CD4-positive, alpha-beta T cell treated with Interleukin-6 for 4 hours (primary cell): ENCODE results near the gene TMEM125.

Experiments
- DNase-seq: peaks from one replicate; pipeline ENCODE4 v3.0.0-alpha.2; 2020; ENCODE audit warnings: mixed read lengths

The TMEM125 gene

DNA sequence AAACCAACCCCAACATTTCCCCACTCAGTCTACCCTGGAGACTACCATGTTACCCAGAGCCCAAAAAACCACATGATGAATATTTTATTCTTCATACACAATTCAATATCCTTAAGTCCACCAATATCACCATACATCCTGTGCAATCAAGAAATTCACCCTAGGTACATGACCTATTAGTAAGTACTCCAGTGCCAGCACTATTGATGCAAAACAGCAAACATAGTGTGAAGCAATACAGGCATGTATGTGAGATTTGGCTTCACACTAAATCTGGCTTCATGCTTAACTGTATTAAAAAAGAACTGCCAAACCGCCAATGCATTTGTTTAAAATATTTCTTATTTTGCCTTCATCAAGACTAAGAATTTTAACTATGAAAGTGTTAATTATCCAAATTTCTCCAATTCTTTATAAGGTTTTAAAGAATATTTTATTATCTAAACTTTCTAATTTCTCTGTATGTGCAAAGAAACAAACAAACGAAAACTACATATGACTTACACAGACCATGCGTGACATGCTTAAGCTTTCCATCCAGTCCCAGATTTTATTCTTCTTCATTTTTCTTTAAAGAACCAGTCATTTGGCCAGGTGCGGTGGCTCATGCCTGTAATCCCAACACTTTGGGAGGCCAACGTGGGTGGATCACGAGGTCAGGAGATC is 22.4 kb upstream of the TMEM125 start:
- no peak for DNase-seq

DNA sequence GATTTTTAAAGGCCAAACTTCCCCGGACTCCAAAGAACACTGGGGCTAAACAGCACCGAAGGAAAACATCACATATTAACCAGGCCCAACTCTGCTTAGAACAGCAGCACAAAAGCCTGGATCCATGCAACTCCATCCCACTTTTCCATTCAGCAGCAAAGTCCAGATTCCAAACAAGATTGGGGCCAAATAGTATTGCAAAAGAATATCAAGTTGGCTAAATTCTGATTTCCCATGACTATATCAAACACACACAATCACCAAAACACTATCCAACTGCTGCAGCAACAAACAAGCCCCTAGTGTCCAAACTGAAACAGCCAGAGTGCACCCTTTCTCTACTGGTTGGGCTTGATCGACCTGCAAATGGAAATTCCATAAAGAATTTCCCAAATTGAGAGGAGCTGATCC is 19.4 kb upstream of the TMEM125 start:
- no peak for DNase-seq

DNA sequence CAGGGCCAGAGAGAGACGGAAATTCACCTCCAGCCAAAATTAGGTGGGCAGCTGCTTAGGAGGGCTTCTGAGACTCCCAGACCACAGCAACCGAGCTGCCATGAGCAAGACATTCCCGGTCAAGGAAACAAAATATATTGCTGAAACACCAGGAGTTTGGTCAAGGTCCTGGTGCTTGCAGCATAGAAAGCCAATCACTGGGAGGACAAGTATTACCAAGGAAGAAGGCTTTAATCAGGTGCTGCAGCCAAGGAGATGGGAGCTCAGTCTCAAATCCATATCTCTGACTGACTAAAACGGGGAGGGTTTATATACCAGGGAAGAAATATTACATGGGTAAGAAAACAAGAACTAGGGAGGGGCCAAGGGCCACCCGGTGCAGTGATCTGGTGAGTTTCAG is 18.8 kb upstream of the TMEM125 start:
- DNase-seq: no peak

DNA sequence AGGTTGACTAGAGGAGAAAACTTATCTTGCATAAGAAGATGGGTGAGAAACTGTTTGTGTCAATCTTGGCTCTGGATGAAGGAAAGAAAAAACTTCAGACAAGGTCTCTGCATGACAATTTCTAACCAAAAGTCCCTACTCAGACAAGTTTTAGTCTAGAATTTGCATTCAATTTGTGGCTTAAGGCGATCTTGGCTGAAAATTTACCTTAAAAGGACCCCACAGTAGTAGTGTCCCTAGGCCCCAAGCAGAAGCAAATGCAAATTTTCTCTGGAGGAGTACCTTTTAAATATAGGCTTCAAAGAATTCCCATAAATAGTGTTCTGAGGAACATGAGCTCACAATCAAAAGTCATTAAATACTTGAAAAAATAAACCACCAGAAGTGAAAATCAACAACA is 17.6 kb upstream of the TMEM125 start:
- DNase-seq: no peak

DNA sequence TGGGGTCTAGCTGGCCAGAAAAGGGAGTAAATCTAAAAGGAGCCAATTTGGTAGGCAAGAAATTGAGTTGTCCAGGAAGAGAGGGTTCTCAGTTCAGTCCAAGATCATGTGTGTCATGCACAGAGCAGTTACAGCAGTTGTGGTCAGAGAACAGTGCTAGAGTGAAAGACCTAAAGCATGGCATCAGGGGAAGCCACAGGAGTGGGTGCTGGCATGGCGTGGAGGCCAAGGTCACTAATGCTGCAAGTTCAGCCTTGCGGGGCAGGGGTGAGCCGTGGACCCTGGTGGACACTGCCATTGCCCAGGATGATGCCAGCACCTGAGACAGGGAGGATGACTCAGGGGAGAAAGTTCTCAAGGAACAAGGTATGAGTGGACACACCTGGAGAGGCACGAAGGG is 16.6 kb upstream of the TMEM125 start:
- no peak for DNase-seq

DNA sequence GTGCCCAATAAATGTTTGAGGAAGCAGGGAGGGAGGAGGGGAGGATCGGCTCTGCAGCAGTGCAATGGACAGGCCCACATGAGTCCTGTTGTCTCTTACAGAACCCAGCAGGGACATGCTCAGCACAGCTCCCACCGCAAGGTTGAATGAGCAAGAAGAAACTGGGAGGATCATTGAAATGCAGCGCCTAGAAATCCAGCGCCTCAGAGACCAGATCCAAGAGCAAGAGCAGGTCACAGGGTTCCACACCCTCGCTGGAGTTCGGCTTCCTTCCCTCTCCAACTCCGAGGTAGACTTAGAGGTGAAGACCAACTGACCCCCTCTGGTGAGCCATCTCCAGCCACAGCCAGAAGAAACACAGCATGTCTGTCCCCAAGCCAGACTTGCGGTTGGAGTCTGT is 15.9 kb upstream of the TMEM125 start:
- no peak for DNase-seq

DNA sequence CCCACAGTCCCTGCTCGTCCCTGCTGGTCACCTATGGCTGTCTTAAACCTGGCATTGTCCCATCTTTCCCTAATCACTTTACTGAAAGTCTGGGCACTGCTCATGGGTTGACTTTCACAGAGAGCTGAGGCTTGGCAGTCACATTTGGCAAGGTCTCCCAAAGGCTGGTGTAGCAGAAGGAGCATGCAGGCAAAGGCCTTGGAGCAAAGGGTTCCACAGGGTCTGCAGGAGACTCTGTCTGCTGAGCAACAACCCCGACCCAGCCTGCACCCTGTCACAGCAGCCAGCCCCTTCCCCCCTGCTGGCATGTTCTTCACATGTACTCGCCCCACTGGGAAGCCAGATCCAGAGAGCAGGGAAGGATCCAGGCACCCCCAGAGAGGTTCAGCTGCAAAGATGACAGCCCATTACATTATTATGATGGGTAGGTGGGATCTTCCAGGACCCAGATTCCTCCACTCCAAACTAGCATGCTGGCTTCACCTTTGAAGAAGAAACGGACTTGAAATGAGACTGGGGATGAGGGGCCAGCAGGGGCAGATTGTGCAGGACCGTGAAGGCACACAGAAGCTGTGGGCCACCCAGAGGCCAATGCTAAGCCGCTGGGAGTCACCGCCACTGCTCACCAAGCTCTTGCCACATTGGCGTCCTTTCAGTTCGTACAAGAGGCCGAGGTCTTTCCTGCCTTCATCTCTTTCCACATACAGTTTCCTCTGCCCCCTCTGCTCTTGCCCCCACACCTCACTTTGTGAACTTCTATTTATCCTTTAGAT is 14.2 kb upstream of the TMEM125 start:
- DNase-seq: no peak

DNA sequence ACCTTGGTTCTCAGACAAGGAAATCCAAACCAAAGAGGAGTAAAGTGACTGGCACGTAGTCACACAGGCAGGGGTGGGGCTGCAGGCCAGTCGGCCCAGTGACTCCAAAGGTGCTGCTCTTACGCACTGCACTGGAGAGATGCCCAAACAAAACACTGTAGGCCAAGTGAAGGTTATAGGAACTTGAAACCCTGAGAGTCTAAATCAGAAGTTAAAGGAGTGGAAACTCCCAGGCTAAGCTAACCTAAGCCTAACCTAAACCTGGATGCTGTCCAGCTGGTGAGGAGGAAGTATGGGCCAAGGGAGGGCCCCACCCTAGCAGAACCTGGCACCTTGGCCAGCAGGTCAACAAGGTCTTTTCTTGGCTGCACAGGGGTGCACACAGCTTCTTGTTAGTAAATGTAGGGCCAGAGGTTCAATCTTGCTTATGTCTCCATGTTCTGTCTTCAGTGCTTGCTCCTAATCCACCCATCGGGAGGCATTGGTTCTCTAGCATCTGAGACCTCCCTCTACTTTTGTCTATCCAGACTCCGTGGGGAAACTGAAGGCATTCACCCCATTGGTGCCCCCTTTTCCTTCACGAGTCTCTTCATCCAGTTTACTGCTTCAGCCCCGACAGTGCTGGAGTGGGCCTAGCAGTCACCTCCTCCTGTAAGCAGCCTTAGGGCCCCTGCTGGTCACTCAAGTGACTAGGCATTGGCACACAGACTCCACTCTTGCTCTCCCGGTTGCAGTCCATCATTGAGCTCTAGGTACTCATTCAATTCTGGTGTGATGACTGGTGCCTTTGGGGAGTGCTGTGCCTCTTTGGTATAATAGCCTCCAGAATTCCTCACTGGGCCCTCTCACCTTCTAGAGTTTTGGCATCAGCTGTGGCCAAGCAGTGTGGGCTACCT is 12.9 kb upstream of the TMEM125 start:
- no peak for DNase-seq

DNA sequence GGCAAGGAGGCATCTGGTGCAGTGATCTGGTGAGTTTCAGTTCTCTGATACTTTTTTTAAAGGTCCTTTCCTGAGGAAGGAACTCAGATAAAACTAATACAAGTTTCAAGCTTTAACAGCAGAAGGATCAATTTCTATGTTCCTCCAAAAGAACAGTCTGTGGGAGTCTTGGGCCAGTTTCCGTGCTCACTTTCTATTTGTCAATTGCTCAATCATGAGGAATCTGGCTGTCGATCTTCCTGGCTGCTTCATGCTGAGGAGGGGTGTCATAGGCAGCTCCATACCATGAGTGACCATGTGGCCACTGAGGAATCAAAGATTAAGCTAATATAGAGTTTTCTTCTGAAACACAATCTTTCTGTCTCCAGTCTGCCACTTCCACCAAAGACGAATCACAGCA is 11.4 kb upstream of the TMEM125 start:
- no peak for DNase-seq

DNA sequence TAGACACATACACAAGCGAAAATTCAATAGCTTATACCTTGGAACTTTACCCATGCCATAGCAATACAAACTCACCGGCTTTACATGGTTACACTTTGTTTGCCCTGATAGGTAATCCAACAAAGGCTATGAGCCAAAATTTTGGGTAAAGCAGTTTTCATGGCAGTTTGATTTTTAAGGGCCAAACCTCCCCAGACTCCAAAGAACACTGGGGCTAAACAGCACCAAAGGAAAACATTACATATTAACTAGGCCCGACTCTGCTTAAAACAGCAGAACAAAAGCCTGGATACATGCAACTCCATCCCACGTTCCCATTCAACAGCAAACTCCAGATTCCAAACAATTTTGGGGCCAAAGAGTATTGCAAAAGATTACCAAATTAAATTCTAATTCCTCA is 4.4 kb upstream of the TMEM125 start:
- DNase-seq: no peak

DNA sequence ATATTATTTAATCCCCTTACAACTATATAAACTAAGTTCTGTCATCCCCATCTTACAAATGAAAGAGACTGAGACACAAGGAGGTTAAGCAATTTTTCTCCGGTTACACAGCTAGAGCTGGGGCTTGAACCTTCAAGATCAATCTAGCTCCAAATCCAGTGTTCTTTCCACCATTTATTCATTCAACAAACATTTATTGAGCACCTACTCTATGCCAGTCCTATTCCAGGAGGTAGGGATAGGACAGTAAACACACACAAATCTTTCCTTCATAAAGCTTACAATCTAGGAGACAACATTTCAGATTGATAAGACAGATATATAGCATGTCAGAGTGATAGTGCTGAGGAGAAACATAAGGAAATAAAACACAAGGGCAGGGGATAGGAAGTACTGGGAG is 2.9 kb upstream of the TMEM125 start:
- DNase-seq: no peak

DNA sequence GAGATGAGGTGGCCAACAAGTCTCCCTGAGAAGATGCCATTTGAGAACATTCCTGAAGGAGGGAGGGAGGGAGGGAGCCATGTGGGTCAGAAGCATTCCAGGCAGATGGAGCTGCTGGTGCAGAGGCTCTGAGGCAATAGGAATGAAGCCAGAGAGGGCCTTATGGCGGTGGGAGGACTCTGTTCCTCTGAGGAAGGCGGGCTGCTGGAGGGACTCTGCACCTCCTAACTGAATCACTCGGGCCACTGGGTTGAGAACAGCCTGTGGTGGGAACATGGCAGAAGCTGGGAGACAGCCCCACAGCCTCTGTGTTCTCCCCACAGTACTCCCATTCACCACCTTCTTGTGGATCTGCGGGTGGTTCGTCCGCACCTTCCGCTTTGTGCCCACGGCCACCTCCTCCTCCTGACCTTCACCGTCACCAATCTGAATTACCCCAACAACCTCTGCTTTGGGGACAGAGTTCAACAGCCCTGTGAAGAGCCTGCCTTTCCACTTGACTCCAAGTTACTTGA is 2.4 kb upstream of the TMEM125 start:
- no peak for DNase-seq

DNA sequence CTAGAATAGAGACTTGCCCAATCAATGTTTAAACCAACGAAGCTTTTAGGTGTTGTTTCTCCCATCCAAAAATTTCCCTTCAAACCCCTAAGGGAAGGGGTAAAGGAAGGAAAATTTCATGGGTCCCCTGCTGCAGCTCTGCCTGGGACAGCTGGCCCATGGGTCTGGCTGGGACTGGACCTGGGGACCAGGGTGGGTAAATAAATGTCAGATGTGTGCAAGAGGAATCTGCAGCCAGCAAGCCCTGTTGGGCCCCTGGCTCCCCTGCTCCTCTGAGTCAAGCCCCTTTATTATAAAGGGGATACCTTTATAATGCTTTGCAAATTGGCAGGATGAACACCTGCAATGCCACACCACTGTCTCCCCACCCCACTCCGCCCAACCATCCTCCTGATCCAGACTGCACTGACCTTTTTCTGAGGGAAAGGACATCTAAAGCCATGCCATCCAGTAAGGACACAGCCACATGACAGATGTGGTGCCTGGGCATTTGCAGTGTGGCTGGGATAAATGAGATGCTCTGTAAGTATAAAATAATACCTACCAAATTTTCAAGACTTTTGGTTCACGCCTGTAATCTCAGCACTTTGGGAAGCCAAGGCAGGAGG is 1.9 kb upstream of the TMEM125 start:
- DNase-seq: no peak

DNA sequence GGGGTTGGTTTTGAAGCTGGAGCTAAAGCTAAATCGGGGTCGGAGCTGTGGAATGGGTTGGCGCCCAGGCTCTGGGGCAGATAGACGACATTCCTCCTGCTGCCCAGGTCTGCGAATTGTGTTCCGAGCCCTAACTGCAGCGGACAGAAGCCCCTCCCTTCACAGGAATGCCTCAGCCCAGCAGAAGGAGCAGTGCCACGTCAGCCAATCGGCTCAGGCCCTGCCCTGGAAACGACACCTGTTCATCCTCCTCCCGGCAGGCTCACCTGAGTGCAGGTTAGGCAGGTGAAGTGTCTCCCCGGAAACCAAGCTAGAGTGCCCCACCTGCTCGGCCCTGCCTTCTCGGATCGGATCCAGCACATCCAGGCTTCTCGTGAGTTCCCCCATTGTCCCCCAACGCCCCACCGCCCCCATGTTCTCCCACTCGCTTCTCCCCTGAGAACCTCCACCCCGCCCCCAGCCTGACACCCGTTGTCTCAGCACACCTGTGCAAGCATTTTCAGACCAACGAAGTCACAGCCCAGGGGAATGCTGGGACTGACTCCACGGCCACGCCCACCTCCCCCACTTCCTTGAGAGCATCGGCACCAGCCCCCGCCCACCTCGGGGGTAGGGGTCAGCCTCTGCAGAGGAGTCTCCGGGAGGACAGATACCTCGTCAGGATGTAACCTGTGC is 775 bp downstream of the TMEM125 start:
- DNase-seq: peak; percentile 48

DNA sequence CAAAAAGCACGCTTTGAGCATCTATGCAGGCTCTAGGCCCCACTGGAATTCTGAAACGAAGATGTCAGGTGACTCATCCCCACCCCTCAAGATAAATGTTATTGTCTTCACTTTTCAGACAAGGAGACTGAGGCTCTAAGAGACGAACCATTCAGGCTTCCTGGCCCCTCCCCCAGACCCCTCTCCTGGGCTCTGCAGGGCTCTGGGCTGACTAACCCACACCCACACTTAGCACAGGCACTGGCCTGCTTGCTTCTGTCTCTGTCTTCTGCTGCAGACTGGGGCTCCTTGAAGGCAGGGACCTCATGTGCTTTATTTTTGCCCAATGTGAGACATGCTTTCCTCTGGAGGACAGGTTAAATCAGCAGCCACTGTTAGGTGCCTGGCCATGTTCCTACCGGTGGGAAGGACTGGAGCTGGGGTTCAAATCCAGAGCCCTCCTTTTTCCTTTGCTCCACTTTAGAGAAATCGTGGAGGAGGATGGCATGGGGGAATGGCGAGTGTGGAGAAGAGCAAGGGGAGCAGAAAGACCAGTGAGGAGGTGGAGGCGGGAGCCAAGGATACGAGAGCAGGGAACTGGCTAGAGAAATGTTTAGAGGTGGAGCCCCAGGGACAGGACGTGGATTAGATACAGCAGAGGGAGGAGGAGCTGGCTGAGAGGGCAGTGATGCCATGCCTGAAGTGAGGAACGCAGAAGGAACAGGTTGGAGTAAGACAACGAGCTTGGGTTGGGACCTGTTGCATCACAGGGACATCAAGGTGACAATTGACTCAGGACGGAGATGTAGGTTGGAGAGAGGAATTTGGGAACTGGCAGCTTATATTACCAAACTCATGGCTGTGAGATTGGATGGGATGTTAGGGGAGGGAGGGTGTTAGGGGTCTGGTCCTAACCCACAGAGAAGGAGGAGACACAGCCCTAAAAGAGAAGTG is 1.7 kb downstream of the TMEM125 start:
- DNase-seq: no peak

DNA sequence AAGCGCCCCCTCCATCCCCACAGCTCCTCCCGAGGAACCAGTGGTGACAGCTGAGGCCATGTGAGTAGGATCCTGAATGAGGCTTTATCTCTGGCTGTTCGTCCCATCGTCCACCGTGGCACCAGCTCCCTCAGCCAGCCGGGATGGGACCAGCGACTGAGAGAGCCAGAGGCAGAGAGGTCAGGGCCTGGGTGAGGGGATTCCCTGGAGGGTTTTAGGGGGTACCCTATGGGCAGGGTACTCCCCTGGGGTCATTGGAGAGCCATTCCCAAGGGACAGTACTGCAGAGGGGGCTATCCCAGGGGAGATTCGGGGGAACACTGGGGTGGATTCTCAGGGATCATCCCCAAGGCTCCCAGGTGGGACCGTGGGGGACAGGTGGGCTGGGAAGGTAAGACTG is 2.4 kb downstream of the TMEM125 start:
- no peak for DNase-seq

DNA sequence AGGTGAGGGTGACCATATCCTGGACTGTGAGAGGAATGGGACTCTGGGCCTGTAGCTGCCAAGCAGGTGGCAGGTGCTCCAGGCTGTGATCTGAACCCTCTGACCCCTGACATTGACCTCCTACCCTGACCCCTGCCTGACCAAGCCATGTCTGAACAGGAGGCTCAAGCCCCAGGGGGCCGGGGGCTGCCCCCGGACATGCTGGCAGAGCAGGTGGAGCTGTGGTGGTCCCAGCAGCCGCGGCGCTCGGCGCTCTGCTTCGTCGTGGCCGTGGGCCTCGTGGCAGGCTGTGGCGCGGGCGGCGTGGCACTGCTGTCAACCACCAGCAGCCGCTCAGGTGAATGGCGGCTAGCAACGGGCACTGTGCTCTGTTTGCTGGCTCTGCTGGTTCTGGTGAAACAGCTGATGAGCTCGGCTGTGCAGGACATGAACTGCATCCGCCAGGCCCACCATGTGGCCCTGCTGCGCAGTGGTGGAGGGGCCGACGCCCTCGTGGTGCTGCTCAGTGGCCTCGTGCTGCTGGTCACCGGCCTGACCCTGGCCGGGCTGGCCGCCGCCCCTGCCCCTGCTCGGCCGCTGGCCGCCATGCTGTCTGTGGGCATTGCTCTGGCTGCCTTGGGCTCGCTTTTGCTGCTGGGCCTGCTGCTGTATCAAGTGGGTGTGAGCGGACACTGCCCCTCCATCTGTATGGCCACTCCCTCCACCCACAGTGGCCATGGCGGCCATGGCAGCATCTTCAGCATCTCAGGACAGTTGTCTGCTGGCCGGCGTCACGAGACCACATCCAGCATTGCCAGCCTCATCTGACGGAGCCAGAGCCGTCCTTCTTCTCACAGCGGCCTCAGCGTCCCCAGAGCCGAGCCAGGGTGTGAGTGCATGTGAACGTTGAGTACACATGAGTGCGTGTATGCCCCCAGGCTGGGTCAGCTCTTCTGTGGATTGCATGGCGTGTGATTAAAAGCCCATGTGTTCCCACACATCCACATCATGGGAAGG is 3.1 kb downstream of the TMEM125 start:
- no peak for DNase-seq

DNA sequence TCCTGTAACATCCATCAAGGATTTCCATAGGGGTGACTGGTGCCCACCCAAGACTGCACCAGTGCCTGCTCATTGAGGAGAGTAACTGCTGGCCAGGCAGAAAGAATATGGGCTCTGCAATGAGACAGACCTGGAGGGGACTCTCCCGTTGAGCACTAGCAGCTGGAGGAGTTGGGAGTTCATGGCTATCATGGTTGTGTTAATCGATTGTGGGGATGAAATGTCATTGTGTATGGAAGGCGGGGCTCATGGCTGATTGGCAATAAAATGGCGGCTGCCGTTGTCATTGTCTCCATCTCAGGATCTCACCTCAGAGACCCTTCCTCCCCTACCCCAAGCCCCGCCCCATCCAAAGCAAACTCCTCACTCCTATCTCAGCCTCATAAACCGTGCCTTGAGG is 3.9 kb downstream of the TMEM125 start:
- no peak for DNase-seq

DNA sequence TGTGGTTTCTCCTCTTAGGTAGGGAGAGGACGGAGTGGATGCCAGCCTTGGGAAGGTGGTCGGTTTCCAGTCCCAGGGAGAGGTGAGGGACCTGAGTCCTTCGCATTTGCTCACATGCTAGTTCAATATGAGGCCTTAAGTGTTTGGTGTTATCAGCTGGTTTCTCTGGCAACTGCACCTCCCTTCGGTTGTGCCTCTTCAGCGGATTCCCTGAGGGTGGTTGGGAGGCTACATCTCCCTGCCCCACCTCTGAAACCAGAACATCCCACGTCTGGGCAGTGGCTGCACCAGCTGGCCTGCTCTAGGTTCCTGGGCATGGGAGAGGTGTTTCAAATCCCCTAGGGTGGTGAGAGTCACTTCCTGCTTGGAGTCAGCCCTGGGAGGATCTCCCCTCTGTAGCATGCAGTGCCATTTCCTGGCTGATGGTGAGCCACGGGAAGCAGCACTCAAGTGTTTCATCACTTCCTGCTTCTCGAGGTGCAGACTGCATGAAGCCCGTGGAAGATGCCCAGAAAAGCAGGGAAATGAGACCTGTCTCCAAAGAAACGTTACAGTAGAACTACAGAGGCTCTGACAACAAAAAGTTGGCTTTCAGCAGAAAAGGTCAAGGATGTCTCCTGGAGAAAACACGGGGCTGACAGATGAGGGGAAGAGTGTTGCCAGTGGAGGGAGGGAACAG is 4.5 kb downstream of the TMEM125 start:
- peak; percentile 60 for DNase-seq
